Glomerular visceral epithelial cell (primary cell): ENCODE results near the gene LHX6.

Experiments used
- DNase-seq: peaks from one replicate; pipeline ENCODE4 v3.0.0-alpha.2; 2016; ENCODE audit errors: extremely low spot score

LHX6 gene

GRCh38 chr9:122234022-122234748 lies 5.4 kb upstream of the LHX6 start:
- no peak for DNase-seq

- DNase-seq = no peak
Observed at GRCh38 chr9:122232796-122233306, 4.1 kb upstream of the LHX6 start.

DNA sequence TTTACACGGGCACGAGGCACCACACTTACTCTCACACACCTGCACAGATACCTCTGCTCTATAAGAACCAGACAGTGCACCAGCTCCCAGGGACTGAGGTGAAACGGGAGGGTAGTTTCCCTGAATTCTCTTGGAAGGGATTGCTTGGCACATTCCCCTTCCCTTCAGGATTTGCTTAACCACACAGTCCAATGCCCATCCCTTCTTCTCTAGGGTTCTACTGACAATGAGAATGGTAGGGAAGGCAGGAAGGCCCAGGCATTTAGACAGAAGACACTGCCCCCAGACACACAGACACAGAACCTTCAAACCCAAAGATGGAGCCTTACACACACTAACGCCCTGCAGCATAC lies 704 bp upstream of the LHX6 start:
- no peak for DNase-seq

GRCh38 chr9:122228191-122228567 lies 578 bp downstream of the LHX6 start:
- DNase-seq = no peak

- no peak for DNase-seq
Observed at GRCh38 chr9:122227575-122227900, 1.2 kb downstream of the LHX6 start.

DNA sequence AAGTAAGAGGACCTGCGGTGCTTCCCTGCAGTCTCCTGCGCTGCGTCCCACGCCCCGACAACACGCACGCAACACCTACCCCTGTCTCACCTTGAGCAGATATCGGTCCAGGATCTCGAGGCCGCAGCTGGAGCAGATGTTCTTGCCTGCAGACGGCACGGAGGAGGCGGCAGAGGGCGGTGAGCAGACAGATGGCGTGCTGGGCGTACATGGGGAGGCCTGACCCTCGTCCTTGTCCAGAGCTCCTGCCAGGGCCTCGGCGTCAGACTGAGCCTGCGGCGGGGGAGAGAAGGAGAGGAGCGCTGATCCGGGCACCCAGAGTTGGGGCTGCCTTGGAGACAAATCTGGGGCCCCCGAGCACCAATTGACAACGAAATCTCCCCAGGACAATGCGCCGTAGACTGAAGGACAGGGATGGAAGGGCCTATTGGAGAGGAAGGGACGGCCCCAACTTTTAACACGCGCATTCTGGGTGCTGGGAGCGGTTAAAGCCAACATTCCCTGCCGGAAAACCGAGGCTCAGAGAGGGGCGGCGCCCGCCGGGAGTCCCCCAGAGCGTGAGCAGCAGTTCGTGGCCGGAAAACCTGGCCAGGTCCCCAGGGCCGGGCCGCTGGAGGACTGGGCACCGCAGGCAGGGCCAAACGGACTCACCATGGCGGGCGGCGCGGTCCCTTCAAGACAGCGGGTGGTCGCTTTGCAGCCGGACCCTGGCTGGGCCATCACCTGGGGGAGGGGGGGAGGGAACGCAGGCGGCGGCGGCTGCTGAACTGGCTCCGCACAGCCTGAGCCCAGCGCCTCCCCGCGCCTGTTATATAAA lies 1.8 kb downstream of the LHX6 start:
- DNase-seq = no peak

GRCh38 chr9:122226142-122226757 lies 2.5 kb downstream of the LHX6 start:
- DNase-seq = no peak

GRCh38 chr9:122225312-122226141 lies 3.2 kb downstream of the LHX6 start:
- no peak for DNase-seq

GRCh38 chr9:122223435-122223834 lies 5.3 kb downstream of the LHX6 start:
- DNase-seq = no peak

GRCh38 chr9:122222791-122223190 lies 6.0 kb downstream of the LHX6 start:
- no peak for DNase-seq

- DNase-seq = no peak
Observed at GRCh38 chr9:122221183-122221811, 7.5 kb downstream of the LHX6 start.

GRCh38 chr9:122220673-122221182 lies 8.0 kb downstream of the LHX6 start:
- DNase-seq = no peak

- no peak for DNase-seq
Observed at GRCh38 chr9:122219856-122220672, 8.7 kb downstream of the LHX6 start.

GRCh38 chr9:122218935-122219855 lies 9.6 kb downstream of the LHX6 start:
- no peak for DNase-seq

DNA sequence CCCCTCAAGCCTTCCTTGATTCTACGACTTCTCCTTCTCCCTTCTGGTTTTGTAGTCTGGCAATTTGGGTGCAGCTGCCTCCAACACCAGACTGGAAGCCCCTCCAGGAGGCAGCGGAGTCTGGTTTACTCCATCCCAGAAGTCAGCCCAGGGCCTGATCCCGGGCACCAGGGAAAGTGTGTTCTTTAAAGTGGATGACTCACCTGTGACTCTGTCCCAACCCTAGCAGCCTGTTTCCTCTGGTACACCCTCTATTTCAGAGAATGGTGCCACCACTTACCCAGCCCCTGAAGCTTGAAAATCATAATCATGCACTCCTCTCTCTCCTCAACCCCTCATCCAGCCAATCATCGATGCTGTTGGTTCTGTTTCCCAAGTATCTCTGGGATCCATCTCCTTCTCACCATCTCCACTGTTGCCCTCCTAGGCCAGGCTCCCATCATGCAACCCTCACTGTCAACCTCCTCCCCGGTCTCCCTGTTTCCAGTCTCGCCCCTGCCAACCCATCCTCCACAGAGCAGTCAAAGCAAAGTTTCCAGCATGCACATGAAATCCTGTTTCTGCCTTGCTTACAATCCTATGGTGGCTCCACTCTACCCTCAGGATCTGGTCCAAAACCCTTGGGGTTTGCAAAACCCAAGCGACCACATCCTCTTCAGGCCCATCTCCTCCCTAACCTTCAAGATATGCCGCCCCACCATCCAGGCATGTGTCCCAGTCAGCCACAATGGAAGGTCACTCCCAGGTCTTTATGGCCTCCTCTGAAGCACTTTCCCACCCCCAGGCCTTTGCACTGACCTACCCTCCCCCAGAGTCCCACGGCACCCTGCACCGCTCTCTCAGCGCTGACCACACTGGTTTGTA lies 10.5 kb downstream of the LHX6 start:
- DNase-seq = no peak

DNA sequence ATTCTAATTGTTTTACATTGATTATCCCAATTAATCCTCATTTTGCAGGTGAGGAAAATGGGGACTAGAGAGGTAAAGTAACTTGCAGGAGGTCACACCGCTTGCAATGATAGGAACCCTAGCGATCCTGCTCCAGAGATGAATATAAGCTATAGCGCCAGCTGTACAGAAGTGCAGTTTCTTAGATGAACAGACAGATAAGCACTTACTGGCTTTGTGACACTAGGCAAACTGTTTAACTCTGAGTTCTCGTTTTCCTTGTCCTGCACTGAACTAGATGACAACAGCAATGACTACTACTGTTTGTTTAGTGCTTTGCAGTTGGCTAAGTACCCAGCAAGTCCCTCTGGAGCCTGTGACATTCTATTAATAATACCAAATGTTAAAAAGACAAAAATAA lies 11.1 kb downstream of the LHX6 start:
- no peak for DNase-seq

- DNase-seq = no peak
Observed at GRCh38 chr9:122216798-122217418, 11.8 kb downstream of the LHX6 start.
